Mesothelial cell of epicardium (in vitro differentiated cells): ENCODE measurements around the gene LRRC46. TPM values are rescaled to one million over a fixed set of nuclear protein-coding genes. Genes with fewer than 3 reads are reported as not detected.

Source experiments
- DNase-seq, 2 experiments: peaks; one replicate each; pipeline ENCODE4 v3.0.0; 2021; ENCODE audit warnings: low spot score in 2 of 2; ENCODE audit not compliant: unreplicated experiment in 2 of 2
- H3K27ac Mint-ChIP-seq: 2 replicates; pipeline ENCODE4 v1.8.0; 2021; ENCODE audit warnings: mixed read lengths
- H3K27me3 Mint-ChIP-seq: 2 replicates; pipeline ENCODE4 v1.8.0; 2021; ENCODE audit warnings: low read depth, mixed read lengths
- H3K36me3 Mint-ChIP-seq: 2 replicates; pipeline ENCODE4 v1.8.0; 2021; ENCODE audit warnings: mixed read lengths
- H3K4me1 Mint-ChIP-seq: 2 replicates; pipeline ENCODE4 v1.8.0; 2021; ENCODE audit warnings: mixed read lengths
- H3K4me3 Mint-ChIP-seq: 2 replicates; pipeline ENCODE4 v1.8.0; 2021; ENCODE audit warnings: mild to moderate bottlenecking, moderate library complexity, mixed read lengths
- H3K9me3 Mint-ChIP-seq: 2 replicates; pipeline ENCODE4 v1.8.0; 2021; ENCODE audit warnings: mixed read lengths
- CTCF ChIP-seq: fragments of 200-600 bp; sonication (generic); IDR thresholded peaks from one replicate; pipeline ENCODE4 v1.5.0; 2021; ENCODE audit warnings: antibody characterized with exemption; ENCODE audit not compliant: unreplicated experiment
- total RNA-seq: library from RNA; stranded (reverse); gene quantifications from 3 replicates; pipeline ENCODE4 v1.2.1, GENCODE V29; 2021

Gene LRRC46
- total RNA-seq, 1 donor from 2014 or later, result not detected

GRCh38 chr17:47883589-47884426 lies 52.3 kb downstream of the LRRC46 start:
- Mint-ChIP-seq H3K36me3 (no peaks in the 10 kb centered on the region), H3K4me1 (peaks cover 57% of the 10 kb centered on the region), H3K4me3 (peak overlapping the region; percentile 28), H3K9me3 (no peaks in the 10 kb centered on the region), H3K27me3 (no peaks in the 10 kb centered on the region), H3K27ac (peak overlapping the region; percentile 91)
- DNase-seq, result peak in 1 of 2 experiments; percentile 59
- TF ChIP-seq CTCF, result no peak

- no peaks in the 10 kb centered on the region for H3K36me3 Mint-ChIP-seq
- no peak for TF ChIP-seq CTCF
- H3K4me3 Mint-ChIP-seq, result peak overlapping the region; percentile 28
- H3K27ac Mint-ChIP-seq, result peak overlapping the region; percentile 91
- H3K4me1 Mint-ChIP-seq, result peaks cover 52% of the 10 kb centered on the region
- H3K27me3 Mint-ChIP-seq, result no peaks in the 10 kb centered on the region
- DNase-seq, result no peak
- no peaks in the 10 kb centered on the region for H3K9me3 Mint-ChIP-seq
Measured at GRCh38 chr17:47884427-47884740, 52.9 kb downstream of the LRRC46 start.

GRCh38 chr17:47884905-47885730 lies 53.6 kb downstream of the LRRC46 start:
- no peak for DNase-seq
- peaks cover 50% of the 10 kb centered on the region for H3K4me1 Mint-ChIP-seq
- H3K4me3 Mint-ChIP-seq, result no peak overlapping the region
- no peaks in the 10 kb centered on the region for H3K27me3 Mint-ChIP-seq
- peak overlapping the region; percentile 91 for H3K27ac Mint-ChIP-seq
- no peak for TF ChIP-seq CTCF
- H3K36me3 Mint-ChIP-seq, result no peaks in the 10 kb centered on the region
- no peaks in the 10 kb centered on the region for H3K9me3 Mint-ChIP-seq

Other genes with a start within 250 kb of the LRRC46 start
- 284 to 314 TPM (median 302 TPM) in 3 replicates for gene KPNB1, start 181.8 kb upstream of the LRRC46 start, total RNA-seq
- 49.8 to 53.9 TPM (median 52.7 TPM) in 3 replicates for gene TBKBP1, start 137.5 kb upstream of the LRRC46 start, total RNA-seq
- not detected in 3 replicates for gene TBX21, start 98.4 kb upstream of the LRRC46 start, total RNA-seq
- 21.7 to 25.1 TPM (median 22.0 TPM) in 3 replicates for gene OSBPL7, start 9.9 kb upstream of the LRRC46 start, total RNA-seq
- gene MRPL10, start 129 bp upstream of the LRRC46 start, total RNA-seq, result 41.0 to 46.5 TPM (median 45.6 TPM) in 3 replicates
- 49.7 to 50.7 TPM (median 50.7 TPM) in 3 replicates for gene SCRN2, start 9.6 kb downstream of the LRRC46 start, total RNA-seq
- gene SP6, start 19.5 kb downstream of the LRRC46 start, total RNA-seq, result 15.9 to 17.6 TPM (median 16.0 TPM) in 3 replicates
- 17.0 to 18.0 TPM (median 17.0 TPM) in 3 replicates for gene SP2, start 64.6 kb downstream of the LRRC46 start, total RNA-seq
- 7.4 to 10.4 TPM (median 8.3 TPM) in 3 replicates for gene PNPO, start 109.9 kb downstream of the LRRC46 start, total RNA-seq
- gene PRR15L, start 126.2 kb downstream of the LRRC46 start, total RNA-seq, result 3.4 to 3.6 TPM (median 3.4 TPM) in 3 replicates
- gene CDK5RAP3, start 139.4 kb downstream of the LRRC46 start, total RNA-seq, result 231 to 251 TPM (median 236 TPM) in 3 replicates
- 28.2 to 31.8 TPM (median 30.7 TPM) in 3 replicates for gene COPZ2, start 206.1 kb downstream of the LRRC46 start, total RNA-seq
- 134 to 137 TPM (median 136 TPM) in 3 replicates for gene NFE2L1, start 216.7 kb downstream of the LRRC46 start, total RNA-seq